ENCODE results near the gene TCF7. TPM values are rescaled to one million over a fixed set of nuclear protein-coding genes. Genes with fewer than 3 reads are reported as not detected.
A peak's percentile ranks its signal among the peaks of the same experiment; 100 is the strongest.

TCF7 gene
- polyA plus RNA-seq (ENCODE audit: insufficient read length in 10 of 10) = 10 to 100 TPM in 1 of 10 donors, 1 to 10 TPM in 9; 1.7 to 24.2 (median 2.6) TPM
- long read RNA-seq, donor 1, partial matches to known transcripts = 0 of 2 reads
- long read RNA-seq, donor 1, other reads (novel, unspliced or antisense) = 0 of 2 reads
- long read RNA-seq, donor 2 = 0 reads
- long read RNA-seq, donor 3 = 0 reads
- long read RNA-seq, donor 4 = 0 reads
- long read RNA-seq, donor 5 = 0 reads
- long read RNA-seq, donor 6 = 0 reads
- long read RNA-seq, donor 7 = 0 reads
- long read RNA-seq, donor 8, partial matches to known transcripts = 0 of 1 reads
- long read RNA-seq, donor 8, other reads (novel, unspliced or antisense) = 0 of 1 reads
- long read RNA-seq, donor 9 = 0 reads

- DNase-seq = peak; percentile 58 to 70 (median 68)
These were observed at the start of gene TCF7 for GRCh38 chr5:134113902-134114875. TSS of gene TCF7 (plus strand) at chr5:134114681. CDS start at chr5:134114907, 226 bp downstream.

GRCh38 chr5:134069553-134069952 is 44.9 kb upstream of the TCF7 start:
- DNase-seq = no peak

- no peak for DNase-seq
These were observed 43.5 kb upstream of the TCF7 start for GRCh38 chr5:134070725-134071613.

GRCh38 chr5:134071614-134072207 is 42.8 kb upstream of the TCF7 start:
- no peak for DNase-seq

GRCh38 chr5:134072471-134073210 is 41.8 kb upstream of the TCF7 start:
- DNase-seq = no peak

GRCh38 chr5:134073404-134073803 is 41.1 kb upstream of the TCF7 start:
- no peak for DNase-seq

GRCh38 chr5:134075102-134075501 is 39.4 kb upstream of the TCF7 start:
- no peak for DNase-seq

GRCh38 chr5:134077926-134078580 is 36.4 kb upstream of the TCF7 start:
- DNase-seq = no peak

GRCh38 chr5:134079748-134080581 is 34.5 kb upstream of the TCF7 start:
- no peak for DNase-seq

- DNase-seq = no peak
These were observed 32.1 kb upstream of the TCF7 start for GRCh38 chr5:134082264-134082992.

- DNase-seq = no peak
These were observed 31.0 kb upstream of the TCF7 start for GRCh38 chr5:134083517-134083916.

GRCh38 chr5:134084022-134084565 is 30.4 kb upstream of the TCF7 start:
- DNase-seq = no peak

GRCh38 chr5:134084570-134084969 is 29.9 kb upstream of the TCF7 start:
- no peak for DNase-seq

- no peak for DNase-seq
These were observed 29.1 kb upstream of the TCF7 start for GRCh38 chr5:134085411-134085810.

- DNase-seq = no peak
These were observed 28.1 kb upstream of the TCF7 start for GRCh38 chr5:134086225-134086942.

GRCh38 chr5:134086943-134087305 is 27.6 kb upstream of the TCF7 start:
- DNase-seq = no peak

GRCh38 chr5:134088291-134088690 is 26.2 kb upstream of the TCF7 start:
- no peak for DNase-seq

Measured in muscle of back (tissue), 13 donors.